Left colon (tissue), 2 donors: ENCODE data around the gene CALML5. TPM values are rescaled to one million over a fixed set of nuclear protein-coding genes. Genes with fewer than 3 reads are reported as not detected.
"Not testable (repeated sequence)": the region's sequence is repeated elsewhere in the genome, so short reads cannot be mapped to it uniquely, and the experiment has no call there.

Experiments used
- ATAC-seq: fragments of 200-7000 bp; cut with Tn5 transposase; one replicate; pipeline ENCODE4 v1.9.1; 2020; ENCODE audit warnings: mild to moderate bottlenecking, moderate library complexity
- DNase-seq, 2 donors: peaks; one replicate each; pipeline ENCODE4 v3.0.0-alpha.2; 2020
- intact Hi-C, 2 donors: fragments of 100-400 bp; cut with DNase I in 1 of 2; cut with micrococcal nuclease in 1 of 2; formaldehyde crosslinking; loops; one replicate each; pipeline versions ENCODE4 v1.11.2 to v1.14.0; 2022; cut with DNase I, micrococcal nuclease
- total RNA-seq, 2 donors: library from RNA; stranded (reverse); fragmentation: NEBNext Ultra II Directional; extraction: Animal tissue kit (Norgen Biotek cat#: 25700); gene quantifications; one replicate each; pipeline ENCODE4 v1.2.1, GENCODE V29; 2021
- donor health status: DM: no; HTN: no; CAD: no.
- donor health status: DM: yes; HTN: yes; CAD: no.

CALML5 gene
- total RNA-seq, 2 donors from 2014 or later = not detected

GRCh38 chr10:5475974-5476807 is 23.2 kb downstream of the CALML5 start:
- DNase-seq, intact Hi-C loops, ATAC-seq: not testable (repeated sequence)

GRCh38 chr10:5475088-5475487 is 24.3 kb downstream of the CALML5 start:
- intact Hi-C loops, ATAC-seq, DNase-seq: not testable (repeated sequence)

DNA sequence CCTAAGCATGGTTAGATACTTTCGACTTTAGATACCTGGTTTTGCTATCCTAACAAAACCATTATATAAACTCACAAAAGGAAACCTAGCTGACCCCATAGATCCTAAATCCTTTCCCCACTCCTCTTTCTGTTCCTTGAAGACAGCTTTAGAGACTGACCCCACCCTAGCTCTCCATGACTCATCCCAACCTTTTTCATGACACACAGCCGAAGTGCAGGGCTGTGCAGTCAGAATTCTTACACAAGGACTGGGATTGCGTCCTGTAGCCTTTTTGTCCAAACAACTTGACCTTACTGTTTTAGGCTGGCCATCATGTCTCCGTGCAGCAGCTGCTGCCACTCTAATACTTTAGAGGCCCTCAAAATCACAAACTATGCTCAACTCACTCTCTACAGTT is 24.7 kb downstream of the CALML5 start:
- DNase-seq, intact Hi-C loops, ATAC-seq: not testable (repeated sequence)

- intact Hi-C loops = no loop called here
- ATAC-seq (no peak), DNase-seq (no peak)
Observed at GRCh38 chr10:5470062-5470751, 29.2 kb downstream of the CALML5 start.

- no peak for ATAC-seq
- DNase-seq = no peak
- intact Hi-C loops = no loop called here
Observed at GRCh38 chr10:5469353-5470061, 29.9 kb downstream of the CALML5 start.

DNA sequence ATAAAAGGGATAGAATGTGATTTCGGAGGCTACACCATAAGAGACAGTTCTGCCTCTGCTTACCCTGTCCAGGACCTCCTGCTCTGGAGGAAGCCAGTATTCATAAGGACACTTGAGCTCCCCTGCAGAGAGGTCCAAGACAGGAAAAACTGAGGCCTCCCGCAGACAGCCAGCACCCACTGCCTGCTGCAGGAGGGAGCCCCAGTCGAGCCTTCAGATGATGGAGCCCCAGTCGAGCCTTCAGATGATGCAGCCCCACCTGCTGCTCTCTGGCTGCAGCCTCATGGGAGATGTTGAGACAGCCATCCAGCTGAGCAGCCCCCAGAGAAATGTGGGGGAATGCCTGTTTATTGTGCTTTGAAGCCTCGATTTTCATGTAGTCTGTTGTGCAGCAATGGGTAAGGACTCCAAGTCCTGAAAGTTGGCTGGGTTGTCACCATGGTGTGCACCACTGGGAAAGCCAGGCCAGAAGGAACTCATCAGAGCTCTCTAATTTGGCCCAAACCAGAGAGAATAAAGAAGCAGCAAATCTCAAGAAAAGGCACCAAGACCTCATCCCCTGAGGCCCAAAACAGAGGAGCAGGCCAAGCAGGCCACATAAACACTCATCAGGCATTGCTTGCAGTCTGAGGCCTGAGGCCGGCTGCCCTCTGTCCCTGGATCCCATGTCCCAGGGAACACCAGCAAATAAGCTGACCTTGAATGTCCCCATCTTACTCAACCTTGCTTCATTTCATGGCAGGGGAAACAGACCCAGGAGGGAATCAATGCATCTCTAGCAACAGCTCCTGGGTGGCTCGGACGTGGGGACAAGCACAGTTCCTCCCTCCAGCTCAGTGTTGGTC is 30.9 kb downstream of the CALML5 start:
- intact Hi-C loops = no loop called here
- ATAC-seq = no peak
- DNase-seq = peak in 1 of 2 donors; percentile 22

GRCh38 chr10:5467634-5468255 is 31.6 kb downstream of the CALML5 start:
- peak; percentile 35 for ATAC-seq
- peak; percentile 30 to 48 for DNase-seq
- intact Hi-C loops = no loop called here

DNA sequence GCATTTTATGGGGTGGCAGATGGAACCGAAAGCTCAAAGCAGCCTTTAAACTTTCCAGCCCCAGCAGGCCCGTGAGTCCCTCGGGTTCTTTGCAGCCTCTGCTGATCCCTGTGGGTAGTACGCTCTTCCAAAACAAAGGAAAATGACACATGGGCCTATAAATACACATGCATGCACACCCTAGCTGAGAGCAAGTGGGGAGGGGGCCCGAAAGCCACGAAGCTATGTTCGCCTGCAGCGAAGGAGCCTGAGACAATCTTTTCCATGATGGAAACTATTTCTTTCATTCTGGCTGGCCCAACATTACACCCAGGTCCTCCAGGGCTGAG is 32.2 kb downstream of the CALML5 start:
- DNase-seq (peak in 1 of 2 donors; percentile 27), ATAC-seq (peak; percentile 7)
- intact Hi-C loops = no loop called here

- intact Hi-C loops = no loop called here
- ATAC-seq = peak; percentile 87
- DNase-seq = peak; percentile 82 to 89
Observed at GRCh38 chr10:5466451-5467206, 32.7 kb downstream of the CALML5 start.

DNA sequence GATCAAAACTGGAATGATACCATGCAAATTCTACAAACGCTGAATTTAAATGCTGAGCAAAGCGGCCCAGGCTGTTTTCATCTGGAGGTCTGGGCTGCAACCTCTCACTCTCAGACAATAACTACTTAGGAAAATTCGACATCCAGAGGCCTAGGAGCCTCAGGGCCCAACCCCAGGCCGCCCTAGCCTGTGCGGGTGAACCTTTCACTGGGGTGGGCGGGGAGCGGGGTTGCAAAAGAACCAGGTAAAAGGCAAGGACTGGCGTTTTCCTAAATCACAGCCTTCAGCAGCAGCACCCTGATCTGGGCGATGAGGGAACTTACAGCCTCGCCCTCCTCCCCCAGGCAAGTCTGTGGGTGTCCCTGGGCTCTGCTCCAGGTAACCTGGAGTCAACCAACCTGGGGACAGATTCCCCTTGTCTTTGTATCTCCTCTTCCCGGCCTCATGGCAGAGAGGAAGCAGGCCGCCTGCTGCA is 33.4 kb downstream of the CALML5 start:
- intact Hi-C loops = no loop called here
- peak; percentile 29 for ATAC-seq

DNA sequence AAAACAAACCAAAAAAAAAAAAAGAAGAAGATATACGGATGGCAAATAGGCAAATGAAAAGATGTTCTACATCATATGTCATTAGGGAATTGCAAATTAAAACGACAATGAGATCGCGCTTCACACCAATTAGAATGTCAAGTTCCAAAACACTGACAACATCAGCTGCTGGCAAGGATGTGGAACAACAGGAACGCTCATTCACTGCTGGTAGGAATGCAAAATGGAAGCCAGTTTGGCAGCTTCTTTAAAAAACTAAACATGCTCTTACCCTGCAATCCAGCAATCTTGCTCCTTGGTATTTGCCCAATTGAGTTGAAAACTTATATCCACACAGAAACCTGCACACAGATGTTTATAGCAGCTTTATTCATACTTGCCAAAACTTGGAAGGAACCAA is 34.8 kb downstream of the CALML5 start:
- intact Hi-C loops = no loop called here

More for the DNA sequence above, 33.4 kb downstream of the CALML5 start:
- peak in 1 of 2 donors; percentile 43 for DNase-seq

DNA sequence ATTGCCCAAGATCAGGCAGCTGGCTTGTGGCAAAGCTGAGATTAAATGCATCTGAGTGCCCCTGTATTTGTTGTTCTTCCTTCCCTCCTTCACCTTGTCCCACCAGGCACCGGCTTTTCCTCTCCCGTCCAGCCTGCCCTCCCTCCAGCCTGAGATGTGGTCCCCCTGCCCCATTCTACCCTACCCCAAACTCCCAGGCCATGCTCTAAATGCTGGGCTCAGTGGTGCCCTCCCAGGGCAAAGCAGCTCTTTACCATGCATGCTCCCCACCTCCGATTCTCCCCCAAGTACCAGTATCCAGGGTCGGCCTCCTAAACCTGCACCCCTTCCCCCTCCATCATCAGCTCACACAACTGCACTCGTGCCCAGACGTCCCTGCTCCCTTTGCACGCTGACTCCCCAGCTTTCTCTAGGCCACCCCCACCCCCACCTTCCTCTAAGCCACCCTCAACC is 36.5 kb downstream of the CALML5 start:
- ATAC-seq = no peak
- intact Hi-C loops = no loop called here
- DNase-seq = peak in 1 of 2 donors; percentile 18

More for the DNA sequence above, 34.8 kb downstream of the CALML5 start:
- DNase-seq = no peak
- no peak for ATAC-seq

DNA sequence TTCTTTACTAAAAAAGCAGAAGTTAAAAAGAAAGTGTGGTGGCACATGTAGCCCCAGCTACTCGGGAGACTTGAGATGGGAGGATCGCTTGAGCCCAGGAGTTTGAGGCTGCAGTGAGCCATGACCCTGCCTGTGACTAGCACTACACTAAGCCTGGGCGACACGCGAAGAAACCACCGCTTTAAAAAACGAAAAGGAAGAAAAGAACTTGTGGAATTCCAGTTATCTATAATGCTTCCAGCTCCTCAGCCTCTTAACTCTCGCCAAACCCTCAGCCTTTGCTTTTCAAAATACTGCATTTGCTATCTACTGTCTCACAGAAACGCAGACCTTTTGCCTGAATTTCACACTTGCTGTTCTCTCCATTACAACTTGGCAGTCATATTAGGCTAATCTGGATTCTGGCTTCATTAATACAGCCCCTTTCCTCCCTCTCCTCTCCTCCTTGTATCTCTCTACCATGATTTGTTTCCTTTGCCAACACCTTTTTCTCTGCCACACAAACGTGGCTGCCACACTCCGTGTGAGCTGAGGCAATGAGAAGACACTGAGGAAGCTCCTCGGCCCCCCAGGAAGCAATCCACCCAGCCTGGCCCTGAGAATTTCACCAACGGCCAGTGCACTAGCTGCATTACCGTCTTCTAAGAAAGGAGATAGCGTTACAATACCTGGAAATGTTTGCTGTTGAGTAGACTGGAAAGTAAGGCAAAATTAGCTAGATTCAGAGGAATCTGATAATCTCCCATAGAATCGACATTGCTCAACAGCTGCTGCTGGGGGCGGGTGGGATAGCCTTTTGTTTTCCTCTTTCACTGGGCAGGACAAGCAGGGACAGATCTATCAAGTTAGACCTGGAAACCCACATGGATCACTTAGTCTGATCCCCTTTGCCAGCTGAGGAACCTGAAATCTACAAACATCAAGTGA is 37.2 kb downstream of the CALML5 start:
- ATAC-seq (no peak), DNase-seq (peak in 1 of 2 donors; percentile 21)
- intact Hi-C loops = no loop called here

DNA sequence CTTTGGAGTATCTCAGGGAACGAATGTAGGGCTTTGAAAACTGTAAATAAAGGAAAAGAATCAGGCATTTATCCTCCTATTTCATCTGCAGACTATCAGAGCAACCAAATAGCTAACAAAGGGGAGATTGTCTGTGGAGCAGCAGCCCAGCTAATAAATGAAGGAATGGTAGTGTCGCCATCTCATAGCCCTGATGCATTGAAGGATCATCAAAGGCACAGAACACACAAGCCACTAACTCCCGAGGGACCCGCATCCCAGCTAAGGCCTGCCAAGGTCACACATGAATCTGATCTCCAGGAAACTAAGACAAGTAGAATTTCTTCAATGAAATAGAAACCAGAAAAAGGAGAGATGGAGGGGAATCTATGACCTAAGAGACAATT is 38.2 kb downstream of the CALML5 start:
- intact Hi-C loops = no loop called here
- peak; percentile 2 for ATAC-seq

DNA sequence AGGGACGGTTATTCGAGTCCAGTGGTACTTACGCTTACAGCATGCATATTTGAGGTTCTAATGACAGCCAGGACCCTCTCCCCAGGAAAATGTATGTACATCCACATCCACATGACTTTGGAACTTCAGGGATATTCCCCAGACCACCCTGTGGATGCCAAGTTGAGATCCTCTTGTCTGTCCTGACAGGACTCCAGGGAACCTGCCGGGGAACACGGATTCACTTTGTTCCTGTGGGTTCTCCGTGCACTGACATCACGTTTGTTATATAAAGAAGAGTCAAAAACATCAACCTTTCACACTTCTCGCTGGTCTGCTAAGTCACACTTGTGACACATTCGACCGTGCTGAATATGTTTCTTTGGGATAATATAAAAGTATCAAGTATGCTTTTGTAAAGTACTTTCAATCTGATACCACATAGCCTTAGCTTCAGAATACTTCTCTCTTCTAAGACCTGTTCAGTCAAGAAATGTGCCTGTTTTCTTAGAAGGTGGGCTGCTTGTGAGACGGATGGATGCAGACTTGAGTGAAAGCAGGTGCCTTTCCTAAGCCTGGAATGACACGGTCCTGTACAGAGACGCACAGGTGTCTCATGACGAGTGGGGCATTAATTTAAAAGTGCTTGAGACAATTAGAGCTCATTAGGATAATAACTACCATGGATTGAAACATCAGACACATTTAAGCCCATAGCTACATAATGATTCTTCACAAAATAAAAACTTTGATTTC is 38.7 kb downstream of the CALML5 start:
- peak; percentile 15 for ATAC-seq
- intact Hi-C loops = no loop called here
- DNase-seq = peak in 1 of 2 donors; percentile 15

More for the DNA sequence above, 38.2 kb downstream of the CALML5 start:
- peak in 1 of 2 donors; percentile 17 for DNase-seq
